Measurements from ENCODE around the gene PREP.
"Not testable (repeated sequence)": the region's sequence is repeated elsewhere in the genome, so short reads cannot be mapped to it uniquely, and the experiment has no call there.

The PREP gene

DNA sequence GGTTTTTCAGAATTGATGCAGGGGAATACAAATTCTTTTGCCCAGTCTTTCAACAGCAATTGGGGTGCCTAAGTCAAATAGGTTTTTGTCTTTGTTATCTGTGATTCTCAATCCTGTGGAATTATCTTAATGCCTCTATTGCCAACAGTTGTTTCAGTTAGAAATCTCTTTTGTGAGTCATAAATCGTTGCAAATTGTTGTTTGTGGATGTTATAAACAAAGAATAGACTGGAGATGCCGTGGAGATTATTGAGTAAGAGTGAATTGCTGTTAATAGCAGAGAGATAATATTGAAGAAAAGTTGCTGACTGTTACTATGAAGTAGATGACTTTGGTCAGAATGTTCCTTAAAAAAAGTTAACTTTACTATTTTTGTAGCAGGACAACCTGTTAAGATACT, 159.4 kb downstream of the PREP start:
- H3K36me3 ChIP-seq (ENCODE audit: control insufficient read depth, insufficient read depth, low read length), result no peaks in the 10 kb centered on the region
- no peaks in the 10 kb centered on the region for H3K27me3 ChIP-seq (ENCODE audit: control insufficient read depth, insufficient read depth, low read length)
- H3K9me3 ChIP-seq (ENCODE audit: control insufficient read depth, insufficient read depth, low read depth, low read length), result peaks cover 6% of the 10 kb centered on the region
- no peak overlapping the region for H3K9ac ChIP-seq (ENCODE audit: low read length)
- no peaks in the 10 kb centered on the region for H3K4me1 ChIP-seq (ENCODE audit: control insufficient read depth, insufficient read depth, low read length)
- H3K27ac ChIP-seq (ENCODE audit: low read depth, low read length), result no peak overlapping the region
- no peak overlapping the region for H3K4me3 ChIP-seq (ENCODE audit: low read depth, low read length)

DNA sequence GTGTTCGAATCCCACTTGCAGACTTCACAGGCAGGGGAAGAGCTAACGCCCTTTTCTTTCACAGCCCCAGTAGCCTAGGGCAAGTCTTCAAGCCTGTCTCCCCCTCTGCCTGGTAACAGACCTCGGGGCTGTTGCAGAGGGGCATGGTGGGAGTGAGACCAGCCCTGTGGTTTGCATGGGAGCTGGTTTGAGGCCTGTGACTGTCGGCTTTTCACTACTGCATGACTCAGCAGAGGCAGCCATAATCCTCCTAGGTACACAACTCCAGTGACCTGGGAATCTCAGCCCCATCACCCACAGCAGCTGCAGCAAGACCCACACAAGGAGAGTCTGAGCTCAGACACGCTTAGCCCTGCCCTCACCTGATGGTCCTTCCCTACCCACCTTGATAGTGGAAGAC, 167.7 kb downstream of the PREP start:
- Histone ChIP-seq H3K4me1 (ENCODE audit: control insufficient read depth, insufficient read depth, low read length) (peaks cover 6% of the 10 kb centered on the region; the same call in 1 of the 2 replicates), H3K36me3 (ENCODE audit: control insufficient read depth, insufficient read depth, low read length) (no peaks in the 10 kb centered on the region), H3K27ac (ENCODE audit: low read depth, low read length) (no peak overlapping the region)

DNA sequence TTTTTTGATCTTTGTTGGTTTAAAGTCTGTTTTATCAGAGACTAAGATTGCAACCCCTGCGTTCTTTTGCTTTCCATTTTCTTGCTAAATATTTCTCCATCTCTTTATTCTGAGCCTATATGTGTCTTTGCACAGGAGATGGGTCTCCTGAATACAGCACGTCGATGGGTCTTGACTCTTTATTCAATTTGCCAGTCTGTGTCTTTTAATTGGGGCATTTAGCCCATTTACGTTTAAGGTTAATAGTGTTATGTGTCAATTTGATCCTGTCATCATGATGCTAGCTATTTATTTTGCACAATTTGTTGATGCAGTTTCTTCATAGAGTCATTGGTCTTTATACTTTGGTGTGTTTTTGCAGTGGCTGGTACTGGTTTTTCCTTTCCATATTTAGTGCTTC, 171.1 kb downstream of the PREP start:
- H3K27ac ChIP-seq (ENCODE audit: low read depth, low read length); H3K27me3 ChIP-seq (ENCODE audit: control insufficient read depth, insufficient read depth, low read length); H3K9ac ChIP-seq (ENCODE audit: low read length); H3K4me3 ChIP-seq (ENCODE audit: low read depth, low read length); H3K4me1 ChIP-seq (ENCODE audit: control insufficient read depth, insufficient read depth, low read length); H3K36me3 ChIP-seq (ENCODE audit: control insufficient read depth, insufficient read depth, low read length); H3K9me3 ChIP-seq (ENCODE audit: control insufficient read depth, insufficient read depth, low read depth, low read length): not testable (repeated sequence)

More for the DNA sequence above, 167.7 kb downstream of the PREP start:
- no peaks in the 10 kb centered on the region; the same call in 1 of the 2 replicates for H3K9me3 ChIP-seq (ENCODE audit: control insufficient read depth, insufficient read depth, low read depth, low read length)
- no peak overlapping the region for H3K4me3 ChIP-seq (ENCODE audit: low read depth, low read length)
- no peaks in the 10 kb centered on the region for H3K27me3 ChIP-seq (ENCODE audit: control insufficient read depth, insufficient read depth, low read length)
- H3K9ac ChIP-seq (ENCODE audit: low read length), result no peak overlapping the region
